B cell (primary cell): ENCODE measurements around the gene JSRP1. TPM values are rescaled to one million over a fixed set of nuclear protein-coding genes. Genes with fewer than 3 reads are reported as not detected.
A peak's percentile ranks its signal among the peaks of the same experiment; 100 is the strongest.

Experiments
- ATAC-seq: fragments of 200-7000 bp; cut with Tn5 transposase; one replicate; pipeline ENCODE4 v1.10.0; 2021; ENCODE audit warnings: low read depth, mild to moderate bottlenecking, moderate number of reproducible peaks, moderate library complexity
- CTCF ChIA-PET: fragments of 350-600 bp; sonication (Branson Sonifier 250); formaldehyde crosslinking; loops from one replicate; lab custom pipeline; 2021; ENCODE audit warnings: antibody characterized with exemption, inconsistent platforms; lab: Charles Lee
- POLR2A ChIA-PET: fragments of 350-600 bp; sonication (Branson Sonifier 250); formaldehyde crosslinking; loops from one replicate; lab custom pipeline; 2021; ENCODE audit warnings: antibody characterized with exemption; lab: Charles Lee
- DNase-seq: peaks from one replicate; pipeline ENCODE4 v3.0.0; 2013
- H2AFZ ChIP-seq: 2 replicates; pipeline ENCODE4 v1.6.1; 2012; ENCODE audit warnings: mild to moderate bottlenecking, low read depth, low read length; ENCODE audit not compliant: insufficient read depth, poor library complexity, severe bottlenecking
- H3K27ac ChIP-seq, 2 donors: 1 replicate in 1 of 2; 2 replicates in 1 of 2; pipeline ENCODE4 v1.5.1; 2012 to 2013; ENCODE audit warnings: low read length in 2 of 2, mild to moderate bottlenecking in 2 of 2, moderate library complexity in 1 of 2
- H3K27me3 ChIP-seq, 4 experiments: fragments of 200-600 bp in 1 of 4; sonication (generic) in 1 of 4; replicated peaks in 1 of 4; 1 replicate in 2 of 4; 2 replicates in 2 of 4; pipeline versions ENCODE4 v1.6.1 to v1.7.0; 2013 to 2016; ENCODE audit warnings: low read length in 3 of 4, mild to moderate bottlenecking in 2 of 4, mixed read lengths in 1 of 4, moderate library complexity in 1 of 4; ENCODE audit not compliant: insufficient read depth in 4 of 4, control insufficient read depth in 3 of 4; ENCODE audit errors: control extremely low read depth in 1 of 4
- H3K36me3 ChIP-seq, 2 experiments: replicated peaks in 1 of 2; 1 replicate in 1 of 2; 2 replicates in 1 of 2; pipeline versions ENCODE4 v1.6.1 to v1.7.1; 2013; ENCODE audit warnings: low read length in 1 of 2; ENCODE audit not compliant: insufficient read depth in 2 of 2, control insufficient read depth in 1 of 2; ENCODE audit errors: control extremely low read depth in 1 of 2, extremely low read depth in 1 of 2
- H3K4me1 ChIP-seq, 2 donors: fragments of 200-600 bp in 1 of 2; sonication (generic) in 1 of 2; 1 replicate in 1 of 2; 2 replicates in 1 of 2; pipeline versions ENCODE4 v1.5.1 to v1.6.1; 2013 to 2017; ENCODE audit warnings: low read length in 2 of 2; ENCODE audit not compliant: control insufficient read depth in 2 of 2, insufficient read depth in 2 of 2
- H3K4me2 ChIP-seq: replicated peaks from 2 replicates; pipeline ENCODE3; 2012; ENCODE audit warnings: mild to moderate bottlenecking, low read depth, low read length; ENCODE audit not compliant: poor library complexity, severe bottlenecking
- H3K4me3 ChIP-seq, 5 experiments: fragments of 200-600 bp in 1 of 5; sonication (generic) in 1 of 5; 1 replicate in 3 of 5; 2 replicates in 2 of 5; pipeline versions ENCODE4 v1.5.1 to v1.7.0; 2011 to 2016; ENCODE audit warnings: low read length in 4 of 5, mild to moderate bottlenecking in 4 of 5, low read depth in 2 of 5, control low read depth in 1 of 5, moderate library complexity in 1 of 5; ENCODE audit not compliant: insufficient read depth in 1 of 5; ENCODE audit errors: control extremely low read depth in 1 of 5, extremely low read depth in 1 of 5
- H3K79me2 ChIP-seq: fragments of 200-600 bp; sonication (generic); one replicate; pipeline ENCODE4 v1.6.0; 2016; ENCODE audit warnings: low read length; ENCODE audit not compliant: control insufficient read depth, insufficient read depth
- H3K9ac ChIP-seq: fragments of 200-600 bp; sonication (generic); 2 replicates; pipeline ENCODE4 v1.6.1; 2017; ENCODE audit warnings: mild to moderate bottlenecking, low read length, moderate library complexity
- H3K9me3 ChIP-seq, 3 donors: one replicate each; pipeline versions ENCODE4 v1.6.1 to v1.7.1; 2013; ENCODE audit warnings: low read length in 2 of 3; ENCODE audit not compliant: control insufficient read depth in 2 of 3, insufficient read depth in 1 of 3; ENCODE audit errors: control extremely low read depth in 1 of 3
- H4K20me1 ChIP-seq: 2 replicates; pipeline ENCODE4 v1.6.0; 2012; ENCODE audit warnings: mild to moderate bottlenecking, low read length; ENCODE audit not compliant: insufficient read depth, control insufficient read depth, poor library complexity, severe bottlenecking
- H3K27ac Mint-ChIP-seq: one replicate; pipeline ENCODE4 v1.8.0; 2021; ENCODE audit warnings: mixed read lengths
- H3K27me3 Mint-ChIP-seq: one replicate; pipeline ENCODE4 v1.8.0; 2021; ENCODE audit warnings: mixed read lengths
- H3K4me1 Mint-ChIP-seq: one replicate; pipeline ENCODE4 v1.8.0; 2021; ENCODE audit warnings: mixed read lengths
- H3K4me3 Mint-ChIP-seq: one replicate; pipeline ENCODE4 v1.8.0; 2021; ENCODE audit warnings: mixed read lengths
- H3K9me3 Mint-ChIP-seq: one replicate; pipeline ENCODE4 v1.8.0; 2022; ENCODE audit warnings: mixed read lengths; ENCODE audit not compliant: insufficient read depth
- EZH2 ChIP-seq: IDR thresholded peaks from 2 replicates; pipeline ENCODE4 v1.6.1; 2012; ENCODE audit warnings: borderline replicate concordance, low read depth, mild to moderate bottlenecking, moderate library complexity, low read length; ENCODE audit not compliant: insufficient read depth, poor library complexity, severe bottlenecking
- WGBS: methylation state at CpG from one replicate; pipeline ENCODE4 v1.1.5; 2013; ENCODE audit warnings: missing lambda C conversion rate; ENCODE audit not compliant: insufficient coverage; 5-methylcytosine and 5-hydroxymethylcytosine counted together
- intact Hi-C: fragments of 100-400 bp; cut with micrococcal nuclease; formaldehyde crosslinking; loops from one replicate; pipeline ENCODE4 v1.10.0; 2022
- polyA plus RNA-seq: library from polyadenylated mRNA; depleted of rRNA; stranded (reverse); fragments of >200 nt; gene quantifications from 2 replicates; pipeline ENCODE4 v1.2.3, GENCODE V29; 2012
- total RNA-seq, 2 donors: library from RNA; stranded (reverse); fragments of 120-200 nt in 1 of 2; gene quantifications; 1 replicate in 1 of 2; 2 replicates in 1 of 2; pipeline versions ENCODE4 v1.2.3 to v1.2.4, GENCODE V29; 2013 to 2022
- TF ChIP-seq, protein P1 (sequence below): fragments of 200-600 bp; IDR thresholded peaks from one replicate; pipeline ENCODE4 v1.8.0; 2022; ENCODE audit warnings: antibody characterized with exemption, mild to moderate bottlenecking

Gene JSRP1
- total and polyA plus RNA-seq, 2 donors (not counting 1 experiment from before 2014, with no cell fraction given): 2.1 to 3.0 TPM

DNA sequence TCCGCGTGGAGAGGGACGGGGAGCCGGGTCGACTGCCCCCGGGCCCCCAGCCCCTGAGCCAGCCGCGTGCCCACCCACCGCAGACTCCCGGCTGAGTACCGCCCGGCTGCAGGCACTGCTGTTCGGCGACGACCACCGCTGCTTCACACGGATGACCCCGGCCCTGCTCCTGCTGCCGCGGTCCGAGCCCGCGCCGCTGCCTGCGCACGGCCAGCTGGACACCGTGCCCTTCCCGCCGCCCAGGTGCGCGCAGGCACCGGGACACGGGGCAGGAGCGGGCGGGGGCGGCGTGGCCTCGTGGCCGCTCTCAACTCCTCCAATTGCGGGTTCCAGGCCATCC, 5.5 kb downstream of the JSRP1 start:
- WGBS: 18% methylated on average over 40 of the region's 40 CpGs

More for the DNA sequence above, 5.5 kb downstream of the JSRP1 start:
- no peaks in the 10 kb centered on the region for H3K27me3 Mint-ChIP-seq
- CTCF ChIA-PET: interaction anchor here (1.1 to 6.3 kb wide), 4 partner anchors 12 to 95 kb away, joined by 3 to 63 read pairs (median 18); no protein-coding TSS in a partner anchor
- POLR2A ChIA-PET: interaction anchor here (0.6 kb wide), 1 partner anchor 14 kb away, joined by 4 read pairs; no protein-coding TSS in a partner anchor
- TF ChIP-seq, protein P1, sequence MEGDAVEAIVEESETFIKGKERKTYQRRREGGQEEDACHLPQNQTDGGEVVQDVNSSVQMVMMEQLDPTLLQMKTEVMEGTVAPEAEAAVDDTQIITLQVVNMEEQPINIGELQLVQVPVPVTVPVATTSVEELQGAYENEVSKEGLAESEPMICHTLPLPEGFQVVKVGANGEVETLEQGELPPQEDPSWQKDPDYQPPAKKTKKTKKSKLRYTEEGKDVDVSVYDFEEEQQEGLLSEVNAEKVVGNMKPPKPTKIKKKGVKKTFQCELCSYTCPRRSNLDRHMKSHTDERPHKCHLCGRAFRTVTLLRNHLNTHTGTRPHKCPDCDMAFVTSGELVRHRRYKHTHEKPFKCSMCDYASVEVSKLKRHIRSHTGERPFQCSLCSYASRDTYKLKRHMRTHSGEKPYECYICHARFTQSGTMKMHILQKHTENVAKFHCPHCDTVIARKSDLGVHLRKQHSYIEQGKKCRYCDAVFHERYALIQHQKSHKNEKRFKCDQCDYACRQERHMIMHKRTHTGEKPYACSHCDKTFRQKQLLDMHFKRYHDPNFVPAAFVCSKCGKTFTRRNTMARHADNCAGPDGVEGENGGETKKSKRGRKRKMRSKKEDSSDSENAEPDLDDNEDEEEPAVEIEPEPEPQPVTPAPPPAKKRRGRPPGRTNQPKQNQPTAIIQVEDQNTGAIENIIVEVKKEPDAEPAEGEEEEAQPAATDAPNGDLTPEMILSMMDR: no peak
- TF ChIP-seq EZH2: no peak
- no peaks in the 10 kb centered on the region for H3K9me3 Mint-ChIP-seq
- H4K20me1 ChIP-seq: peaks cover 57% of the 10 kb centered on the region
- intact Hi-C loops: loop anchor here (5.0 kb wide), 1 partner anchor 37 kb away; no protein-coding TSS in a partner anchor
- H3K4me1 ChIP-seq: peaks cover 33 to 43% of the 10 kb centered on the region in 2 donors
- DNase-seq (no peak), ATAC-seq (no peak)
- no peak overlapping the region for H3K9ac ChIP-seq
- no peak overlapping the region for H3K4me3 ChIP-seq
- H3K36me3 ChIP-seq: peaks cover 0 to 28% of the 10 kb centered on the region in 2 experiments
- H3K27me3 ChIP-seq: peaks cover 0 to 38% (median 14%) of the 10 kb centered on the region in 4 experiments
- H3K4me2 ChIP-seq: peak overlapping the region; percentile 100
- peak overlapping the region; percentile 41 for H3K4me3 Mint-ChIP-seq
- H3K4me1 Mint-ChIP-seq: peaks cover 26% of the 10 kb centered on the region
- no peak overlapping the region for H3K27ac Mint-ChIP-seq
- H3K27ac ChIP-seq: no peak overlapping the region
- H3K79me2 ChIP-seq: peaks cover 14% of the 10 kb centered on the region
- peaks cover 0 to 15% (median 0%) of the 10 kb centered on the region in 3 donors for H3K9me3 ChIP-seq
- H2AFZ ChIP-seq: no peak overlapping the region
